GM13976 (cell line): Measurements from ENCODE around the gene SIPA1.

Source experiments
- DNase-seq: peaks from one replicate; pipeline ENCODE4 v3.0.0; 2012; ENCODE audit warnings: low spot score
- in situ Hi-C: fragments of 300-500 bp; cut with MboI; formaldehyde crosslinking; loops from one replicate; pipeline ENCODE4 v1.12.0; 2022; ENCODE audit warnings: low sequenced_read_pairs, mixed read lengths, inconsistent platforms; ENCODE audit not compliant: unreplicated experiment
- TF ChIP-seq, protein P1 (sequence below): IDR thresholded peaks from 2 replicates; pipeline ENCODE4 v1.5.1; 2012; ENCODE audit warnings: borderline replicate concordance, mild to moderate bottlenecking; ENCODE audit not compliant: insufficient read depth; ENCODE audit errors: extremely low read depth, missing control alignments, control extremely low read depth

Gene SIPA1

DNA sequence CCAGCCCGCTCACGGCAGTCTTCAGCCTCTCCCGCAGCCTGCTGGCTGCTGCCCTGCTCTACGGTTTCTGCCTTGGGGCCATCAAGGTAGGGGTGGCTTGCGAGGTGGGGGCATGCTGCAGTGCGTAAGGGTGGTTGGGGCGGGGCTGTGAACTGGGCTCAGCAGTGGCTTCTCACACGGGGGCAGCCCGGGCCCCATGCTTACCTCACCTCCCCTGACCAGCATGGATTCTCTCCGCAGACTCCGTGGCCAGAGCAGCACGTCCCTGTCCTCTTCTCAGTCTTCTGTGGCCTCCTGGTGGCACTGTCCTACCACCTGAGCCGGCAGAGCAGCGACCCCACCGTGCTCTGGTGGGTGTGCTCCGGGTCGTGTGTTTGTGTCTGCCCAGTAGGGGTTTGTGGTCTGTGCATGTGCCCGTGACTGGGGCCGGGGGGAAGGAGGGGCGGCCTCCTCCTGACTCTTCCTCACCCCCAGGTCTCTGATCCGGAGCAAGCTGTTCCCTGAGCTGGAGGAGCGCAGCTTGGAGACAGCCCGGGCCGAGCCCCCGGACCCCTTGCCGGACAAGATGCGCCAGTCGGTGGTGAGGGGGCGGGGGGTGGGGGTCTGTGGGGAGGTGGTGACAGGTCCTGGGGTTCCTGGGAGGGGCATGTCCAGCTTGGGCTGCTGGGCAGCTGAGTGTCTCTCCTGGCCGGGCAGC lies 12.8 kb upstream of the SIPA1 start:
- no peak for DNase-seq
- TF ChIP-seq, protein P1, sequence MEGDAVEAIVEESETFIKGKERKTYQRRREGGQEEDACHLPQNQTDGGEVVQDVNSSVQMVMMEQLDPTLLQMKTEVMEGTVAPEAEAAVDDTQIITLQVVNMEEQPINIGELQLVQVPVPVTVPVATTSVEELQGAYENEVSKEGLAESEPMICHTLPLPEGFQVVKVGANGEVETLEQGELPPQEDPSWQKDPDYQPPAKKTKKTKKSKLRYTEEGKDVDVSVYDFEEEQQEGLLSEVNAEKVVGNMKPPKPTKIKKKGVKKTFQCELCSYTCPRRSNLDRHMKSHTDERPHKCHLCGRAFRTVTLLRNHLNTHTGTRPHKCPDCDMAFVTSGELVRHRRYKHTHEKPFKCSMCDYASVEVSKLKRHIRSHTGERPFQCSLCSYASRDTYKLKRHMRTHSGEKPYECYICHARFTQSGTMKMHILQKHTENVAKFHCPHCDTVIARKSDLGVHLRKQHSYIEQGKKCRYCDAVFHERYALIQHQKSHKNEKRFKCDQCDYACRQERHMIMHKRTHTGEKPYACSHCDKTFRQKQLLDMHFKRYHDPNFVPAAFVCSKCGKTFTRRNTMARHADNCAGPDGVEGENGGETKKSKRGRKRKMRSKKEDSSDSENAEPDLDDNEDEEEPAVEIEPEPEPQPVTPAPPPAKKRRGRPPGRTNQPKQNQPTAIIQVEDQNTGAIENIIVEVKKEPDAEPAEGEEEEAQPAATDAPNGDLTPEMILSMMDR: no peak
- in situ Hi-C loops: no loop called here

DNA sequence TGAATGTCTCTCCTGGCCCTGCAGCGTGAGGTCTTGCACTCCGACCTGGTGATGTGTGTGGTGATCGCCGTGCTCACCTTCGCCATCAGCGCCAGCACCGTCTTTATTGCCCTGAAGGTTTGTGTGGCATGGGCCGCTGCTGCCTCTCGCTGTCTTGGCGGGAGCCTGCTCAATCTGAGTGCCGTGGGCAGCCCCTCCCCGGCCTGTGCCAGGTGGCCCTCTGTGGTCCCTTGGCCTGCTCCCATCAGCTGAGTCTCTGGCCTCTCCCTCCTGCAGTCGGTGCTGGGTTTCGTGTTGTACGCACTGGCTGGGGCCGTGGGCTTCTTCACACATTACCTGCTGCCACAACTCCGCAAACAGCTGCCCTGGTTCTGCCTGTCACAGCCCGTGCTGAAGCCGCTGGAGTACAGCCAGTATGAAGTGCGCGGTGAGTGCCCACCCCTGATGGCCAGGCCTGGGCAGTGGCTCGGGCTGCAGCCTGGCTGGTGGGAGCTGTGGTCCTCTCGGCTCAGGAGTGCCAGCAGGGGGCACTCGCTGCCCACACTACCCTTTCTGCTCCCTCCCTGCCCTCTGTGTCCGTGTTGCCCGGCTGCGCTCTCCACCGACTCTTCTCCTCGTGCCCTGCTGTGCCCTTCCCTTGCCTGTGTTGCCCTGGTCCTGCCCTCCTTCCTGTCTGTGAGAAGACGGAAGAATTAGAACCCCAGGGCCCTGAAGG lies 12.1 kb upstream of the SIPA1 start:
- in situ Hi-C loops: no loop called here
- TF ChIP-seq, protein P1: peak; percentile 78
- peak; percentile 85 for DNase-seq

DNA sequence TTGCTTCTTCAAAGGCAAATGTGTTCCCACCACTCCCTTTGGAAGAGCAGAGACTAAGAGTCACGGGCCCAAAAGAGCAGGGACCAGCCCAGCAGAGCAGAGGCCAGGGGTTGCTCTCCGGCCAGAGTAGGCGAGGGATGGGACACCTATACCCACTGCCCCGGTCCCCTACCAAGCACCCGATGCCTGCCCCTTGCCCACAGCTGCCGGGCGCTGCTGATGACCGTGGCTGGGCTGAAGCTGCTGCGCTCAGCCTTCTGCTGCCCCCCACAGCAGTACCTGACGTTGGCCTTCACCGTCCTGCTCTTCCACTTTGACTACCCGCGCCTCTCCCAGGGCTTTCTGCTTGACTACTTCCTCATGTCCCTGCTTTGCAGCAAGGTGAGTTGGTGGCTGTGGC lies 10.7 kb upstream of the SIPA1 start:
- DNase-seq: no peak
- TF ChIP-seq, protein P1: no peak
- in situ Hi-C loops: no loop called here

DNA sequence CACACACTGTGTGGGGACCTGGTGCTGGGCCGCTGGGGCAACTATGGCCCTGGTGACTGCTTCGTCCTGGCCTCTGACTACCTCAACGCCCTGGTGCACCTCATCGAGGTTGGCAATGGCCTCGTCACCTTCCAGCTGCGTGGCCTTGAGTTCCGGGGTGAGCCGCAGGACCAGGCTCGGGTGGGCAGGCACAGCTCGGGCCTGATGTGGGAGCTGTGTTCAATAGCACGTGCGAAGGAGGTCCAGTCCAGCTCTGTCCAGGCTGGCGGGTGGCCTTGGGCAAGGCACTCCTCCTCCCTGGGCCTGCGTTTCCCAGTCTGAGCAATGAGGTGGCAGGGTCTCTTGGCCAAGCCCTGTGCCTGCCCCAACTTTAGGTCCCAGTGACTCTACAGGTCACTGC lies 8.3 kb upstream of the SIPA1 start:
- in situ Hi-C loops: no loop called here
- DNase-seq: no peak
- TF ChIP-seq, protein P1: no peak

DNA sequence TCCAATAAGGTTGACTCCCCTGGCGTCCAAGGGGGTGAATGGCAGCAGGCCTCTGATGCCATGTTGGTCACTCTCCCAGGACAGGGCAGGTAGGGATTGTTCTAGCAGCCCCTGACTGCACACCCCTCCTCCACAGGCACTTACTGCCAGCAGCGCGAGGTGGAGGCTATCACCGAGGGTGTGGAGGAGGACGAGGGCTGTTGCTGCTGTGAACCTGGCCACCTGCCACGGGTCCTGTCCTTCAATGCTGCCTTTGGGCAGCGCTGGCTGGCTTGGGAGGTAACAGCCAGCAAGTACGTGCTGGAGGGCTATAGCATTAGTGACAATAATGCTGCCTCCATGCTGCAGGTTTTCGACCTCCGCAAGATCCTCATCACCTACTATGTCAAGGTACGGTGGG lies 7.7 kb upstream of the SIPA1 start:
- in situ Hi-C loops: no loop called here
- DNase-seq: no peak
- TF ChIP-seq, protein P1: no peak

DNA sequence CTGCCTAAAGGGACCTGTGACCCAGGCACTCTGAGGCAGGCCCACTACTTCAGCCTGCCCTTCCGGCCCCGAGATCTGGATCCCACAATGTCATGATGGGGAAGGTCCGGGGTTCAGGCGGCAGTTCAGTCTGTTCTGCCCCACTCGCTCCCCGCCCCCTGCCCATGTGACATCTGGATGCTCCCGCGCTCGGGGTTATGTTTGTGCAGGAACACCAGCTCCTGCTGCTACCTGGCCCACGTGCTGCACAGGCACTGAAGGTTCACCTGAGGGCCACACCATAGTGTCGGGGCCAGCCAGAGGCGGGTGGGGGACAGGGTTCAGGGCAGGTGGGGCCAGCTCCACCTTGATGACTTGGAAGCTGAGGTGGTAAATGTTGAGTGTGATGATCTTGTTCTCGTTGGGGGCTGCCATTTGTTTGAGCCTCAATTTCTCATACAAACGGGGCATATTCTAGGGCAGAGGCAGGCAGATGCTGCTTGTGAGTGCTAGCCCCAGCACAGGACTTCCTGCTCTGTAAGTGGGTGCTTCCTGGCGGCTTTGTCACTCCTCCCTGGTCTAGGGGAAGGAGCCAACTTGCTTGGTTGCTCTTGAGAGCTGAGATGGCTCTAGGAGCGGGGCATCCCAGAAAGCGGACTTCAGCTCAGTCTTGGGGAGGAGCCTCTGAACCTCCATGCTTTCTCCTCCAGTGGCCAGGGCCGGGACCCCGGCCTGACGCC lies 4.4 kb upstream of the SIPA1 start:
- in situ Hi-C loops: no loop called here
- TF ChIP-seq, protein P1: no peak
- no peak for DNase-seq
